Neural cell (in vitro differentiated cells): Measurements from ENCODE around the gene MYL6B.

Experiments
- CTCF ChIP-seq: fragments of 450-650 bp; IDR thresholded peaks from 2 replicates; pipeline ENCODE4 v1.5.1; 2014; ENCODE audit warnings: antibody characterized with exemption, mild to moderate bottlenecking, moderate library complexity; ENCODE audit not compliant: poor library complexity, severe bottlenecking
- EZH2 ChIP-seq: fragments of 200-600, 300-800 bp; shearing (Covaris generic), sonication (generic); IDR thresholded peaks from 2 replicates; pipeline ENCODE4 v1.6.1; 2014; ENCODE audit warnings: antibody characterized with exemption, low read length, borderline replicate concordance, mild to moderate bottlenecking; ENCODE audit not compliant: insufficient read depth, poor library complexity, severe bottlenecking
- POLR2AphosphoS5 ChIP-seq: IDR thresholded peaks from 2 replicates; pipeline ENCODE4 v1.6.1; 2012
- RAD21 ChIP-seq: fragments of 450-650 bp; conservative IDR thresholded peaks from 2 replicates; pipeline ENCODE4 v1.6.1; 2014; ENCODE audit warnings: antibody characterized with exemption, mild to moderate bottlenecking, moderate library complexity
- SMC3 ChIP-seq: fragments of 450-650 bp; conservative IDR thresholded peaks from 2 replicates; pipeline ENCODE4 v1.6.1; 2014; ENCODE audit warnings: antibody characterized with exemption, mild to moderate bottlenecking, moderate library complexity; ENCODE audit not compliant: poor library complexity
- TAF1 ChIP-seq: IDR thresholded peaks from 2 replicates; pipeline ENCODE4 v1.6.1; 2012; ENCODE audit warnings: low read depth
- TF ChIP-seq, protein P1 (sequence below): IDR thresholded peaks from 2 replicates; pipeline ENCODE4 v1.6.1; 2012; ENCODE audit warnings: borderline replicate concordance

DNA sequence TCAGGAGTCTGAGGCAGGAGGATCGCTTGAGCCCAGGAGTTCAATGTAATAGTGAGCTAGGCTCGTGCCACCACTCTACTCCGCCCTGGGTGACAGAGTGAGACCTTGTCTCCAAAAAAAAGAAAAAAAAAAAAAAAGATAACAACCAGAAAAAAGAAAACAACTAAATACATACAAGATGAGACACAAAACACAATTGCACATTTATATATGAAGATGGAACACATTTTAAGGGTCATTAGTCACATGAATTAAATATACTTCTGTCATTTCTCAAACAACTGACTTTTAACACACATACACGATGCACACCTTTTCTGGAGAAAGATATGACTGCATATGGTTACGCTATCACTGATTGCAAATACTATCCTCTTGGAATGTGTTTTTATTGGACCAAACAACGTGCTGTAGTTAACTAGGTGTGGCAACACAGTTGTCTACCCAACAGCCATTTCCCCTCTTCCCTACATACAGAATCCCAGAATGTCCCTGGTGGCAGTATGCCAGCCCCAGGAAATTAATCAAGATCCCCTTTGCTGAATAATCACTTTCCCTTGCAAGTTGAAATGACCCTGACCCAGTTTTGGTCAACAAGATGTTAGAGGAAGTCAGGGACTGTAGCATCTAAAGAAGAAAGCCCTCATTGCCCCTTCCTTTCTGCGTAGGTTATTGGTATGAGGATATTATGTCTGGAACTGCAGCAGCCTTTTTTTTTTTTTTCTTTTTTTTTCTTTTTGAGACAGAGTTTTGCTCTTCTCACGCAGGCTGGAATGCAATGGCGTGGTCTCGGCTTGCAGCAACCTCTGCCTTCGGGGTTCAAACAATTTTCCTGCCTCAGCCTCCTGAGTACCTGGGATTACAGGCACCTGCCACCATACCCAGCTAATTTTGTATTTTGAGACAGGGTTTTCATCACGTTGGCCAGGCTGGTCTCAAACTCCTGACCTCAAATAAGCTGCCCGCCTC is 5.6 kb upstream of the MYL6B start:
- no peak for TF ChIP-seq CTCF
- TF ChIP-seq RAD21: no peak
- TF ChIP-seq POLR2AphosphoS5: no peak
- TF ChIP-seq, protein P1, sequence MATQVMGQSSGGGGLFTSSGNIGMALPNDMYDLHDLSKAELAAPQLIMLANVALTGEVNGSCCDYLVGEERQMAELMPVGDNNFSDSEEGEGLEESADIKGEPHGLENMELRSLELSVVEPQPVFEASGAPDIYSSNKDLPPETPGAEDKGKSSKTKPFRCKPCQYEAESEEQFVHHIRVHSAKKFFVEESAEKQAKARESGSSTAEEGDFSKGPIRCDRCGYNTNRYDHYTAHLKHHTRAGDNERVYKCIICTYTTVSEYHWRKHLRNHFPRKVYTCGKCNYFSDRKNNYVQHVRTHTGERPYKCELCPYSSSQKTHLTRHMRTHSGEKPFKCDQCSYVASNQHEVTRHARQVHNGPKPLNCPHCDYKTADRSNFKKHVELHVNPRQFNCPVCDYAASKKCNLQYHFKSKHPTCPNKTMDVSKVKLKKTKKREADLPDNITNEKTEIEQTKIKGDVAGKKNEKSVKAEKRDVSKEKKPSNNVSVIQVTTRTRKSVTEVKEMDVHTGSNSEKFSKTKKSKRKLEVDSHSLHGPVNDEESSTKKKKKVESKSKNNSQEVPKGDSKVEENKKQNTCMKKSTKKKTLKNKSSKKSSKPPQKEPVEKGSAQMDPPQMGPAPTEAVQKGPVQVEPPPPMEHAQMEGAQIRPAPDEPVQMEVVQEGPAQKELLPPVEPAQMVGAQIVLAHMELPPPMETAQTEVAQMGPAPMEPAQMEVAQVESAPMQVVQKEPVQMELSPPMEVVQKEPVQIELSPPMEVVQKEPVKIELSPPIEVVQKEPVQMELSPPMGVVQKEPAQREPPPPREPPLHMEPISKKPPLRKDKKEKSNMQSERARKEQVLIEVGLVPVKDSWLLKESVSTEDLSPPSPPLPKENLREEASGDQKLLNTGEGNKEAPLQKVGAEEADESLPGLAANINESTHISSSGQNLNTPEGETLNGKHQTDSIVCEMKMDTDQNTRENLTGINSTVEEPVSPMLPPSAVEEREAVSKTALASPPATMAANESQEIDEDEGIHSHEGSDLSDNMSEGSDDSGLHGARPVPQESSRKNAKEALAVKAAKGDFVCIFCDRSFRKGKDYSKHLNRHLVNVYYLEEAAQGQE: no peak
- no peak for TF ChIP-seq SMC3
- TF ChIP-seq TAF1: no peak
- no peak for TF ChIP-seq EZH2
